ENCODE results near the gene CD180. TPM values are rescaled to one million over a fixed set of nuclear protein-coding genes. Genes with fewer than 3 reads are reported as not detected.

Gene CD180
- total RNA-seq, 1 experiment from 2014 or later: not detected

GRCh38 chr5:67161767-67162166, 34.8 kb downstream of the CD180 start:
- DNase-seq: no peak
- CTCF ChIA-PET: interaction anchor here (1.0 kb wide), 1 partner anchor 47 kb away, joined by 3 read pairs; no protein-coding TSS in a partner anchor
- Mint-ChIP-seq H3K4me1 (ENCODE audit: low read depth, unreplicated experiment) (no peaks in the 10 kb centered on the region), H3K9me3 (ENCODE audit: unreplicated experiment) (no peaks in the 10 kb centered on the region), H3K4me3 (ENCODE audit: unreplicated experiment) (no peak overlapping the region), H3K27me3 (ENCODE audit: insufficient read depth, unreplicated experiment) (no peaks in the 10 kb centered on the region), H3K27ac (ENCODE audit: unreplicated experiment) (no peak overlapping the region), H3K36me3 (ENCODE audit: insufficient read depth, unreplicated experiment) (peaks cover 62% of the 10 kb centered on the region)
- POLR2A ChIA-PET: no interaction called here
- Histone ChIP-seq H3K4me1 (no peaks in the 10 kb centered on the region), H3K36me3 (ENCODE audit: control insufficient read depth, insufficient read depth, low read length) (no peaks in the 10 kb centered on the region; the same call in 1 of the 2 replicates), H3K27me3 (replicated peaks; ENCODE audit: control insufficient read depth, insufficient read depth, low read length) (no peaks in the 10 kb centered on the region), H3K4me3 (ENCODE audit: low read depth, low read length) (no peak overlapping the region), H3K9me3 (no peaks in the 10 kb centered on the region)
- intact Hi-C loops (cut with micrococcal nuclease; ENCODE audit: unreplicated experiment): no loop called here
- no TSS peak for BruUV-seq (replicated peaks)
- no peak for TF ChIP-seq CTCF (IDR thresholded peaks at IDR 0.05; ENCODE audit: insufficient read depth in 1 of 2, low read depth in 1 of 2, low read length in 1 of 2, severe bottlenecking in 1 of 2, unreplicated experiment in 1 of 2)

- peaks cover 67% of the 10 kb centered on the region for H3K36me3 Mint-ChIP-seq (ENCODE audit: insufficient read depth, unreplicated experiment)
- CTCF ChIA-PET: interaction anchor here (1.0 kb wide), 1 partner anchor 48 kb away, joined by 3 read pairs; no protein-coding TSS in a partner anchor
- H3K4me3 Mint-ChIP-seq (ENCODE audit: unreplicated experiment): no peak overlapping the region
- no peaks in the 10 kb centered on the region; the same call in 1 of the 2 replicates for H3K36me3 ChIP-seq (ENCODE audit: control insufficient read depth, insufficient read depth, low read length)
- no peaks in the 10 kb centered on the region for H3K9me3 ChIP-seq
- no peak overlapping the region for H3K4me3 ChIP-seq (ENCODE audit: low read depth, low read length)
- no peaks in the 10 kb centered on the region for H3K4me1 ChIP-seq
- H3K4me1 Mint-ChIP-seq (ENCODE audit: low read depth, unreplicated experiment): no peaks in the 10 kb centered on the region
- no peaks in the 10 kb centered on the region for H3K9me3 Mint-ChIP-seq (ENCODE audit: unreplicated experiment)
- intact Hi-C loops (cut with micrococcal nuclease; ENCODE audit: unreplicated experiment): no loop called here
- POLR2A ChIA-PET: no interaction called here
- no peaks in the 10 kb centered on the region for H3K27me3 Mint-ChIP-seq (ENCODE audit: insufficient read depth, unreplicated experiment)
- no peaks in the 10 kb centered on the region for H3K27me3 ChIP-seq (replicated peaks; ENCODE audit: control insufficient read depth, insufficient read depth, low read length)
- TF ChIP-seq CTCF (IDR thresholded peaks at IDR 0.05; ENCODE audit: insufficient read depth in 1 of 2, low read depth in 1 of 2, low read length in 1 of 2, severe bottlenecking in 1 of 2, unreplicated experiment in 1 of 2): no peak
- H3K27ac Mint-ChIP-seq (ENCODE audit: unreplicated experiment): no peak overlapping the region
- DNase-seq: no peak
- no TSS peak for BruUV-seq (replicated peaks)
Observed at GRCh38 chr5:67160985-67161384, 35.6 kb downstream of the CD180 start.

GRCh38 chr5:67160272-67160671, 36.3 kb downstream of the CD180 start:
- CTCF ChIA-PET: no interaction called here
- Mint-ChIP-seq H3K9me3 (ENCODE audit: unreplicated experiment) (no peaks in the 10 kb centered on the region), H3K27ac (ENCODE audit: unreplicated experiment) (no peak overlapping the region)

More at GRCh38 chr5:67160272-67160671, 36.3 kb downstream of the CD180 start:
- H3K4me1 ChIP-seq: no peaks in the 10 kb centered on the region
- DNase-seq: no peak
- H3K27me3 ChIP-seq (replicated peaks; ENCODE audit: control insufficient read depth, insufficient read depth, low read length): no peaks in the 10 kb centered on the region
- BruUV-seq (replicated peaks): no TSS peak
- POLR2A ChIA-PET: no interaction called here
- Mint-ChIP-seq H3K4me3 (ENCODE audit: unreplicated experiment) (no peak overlapping the region), H3K36me3 (ENCODE audit: insufficient read depth, unreplicated experiment) (peaks cover 65% of the 10 kb centered on the region), H3K4me1 (ENCODE audit: low read depth, unreplicated experiment) (no peaks in the 10 kb centered on the region), H3K27me3 (ENCODE audit: insufficient read depth, unreplicated experiment) (no peaks in the 10 kb centered on the region)
- H3K4me3 ChIP-seq (ENCODE audit: low read depth, low read length): no peak overlapping the region
- H3K9me3 ChIP-seq: no peaks in the 10 kb centered on the region
- intact Hi-C loops (cut with micrococcal nuclease; ENCODE audit: unreplicated experiment): no loop called here
- H3K36me3 ChIP-seq (ENCODE audit: control insufficient read depth, insufficient read depth, low read length): no peaks in the 10 kb centered on the region; the same call in 1 of the 2 replicates
- no peak for TF ChIP-seq CTCF (IDR thresholded peaks at IDR 0.05; ENCODE audit: insufficient read depth in 1 of 2, low read depth in 1 of 2, low read length in 1 of 2, severe bottlenecking in 1 of 2, unreplicated experiment in 1 of 2)

All from Caco-2 (cell line).